C4-2B (cell line): ENCODE data around the gene ETV6.

Source experiments
- H3K27ac ChIP-seq: fragments of 450-650 bp; 2 replicates; pipeline ENCODE4 v1.5.1; 2017
- ZFX ChIP-seq: fragments of 450-650 bp; IDR thresholded peaks from 2 replicates; pipeline ENCODE4 v1.6.1; 2017
- TF ChIP-seq, protein P1 (sequence below): fragments of 450-650 bp; conservative IDR thresholded peaks from 2 replicates; pipeline ENCODE4 v1.5.1; 2017; ENCODE audit warnings: mild to moderate bottlenecking

The ETV6 gene

DNA sequence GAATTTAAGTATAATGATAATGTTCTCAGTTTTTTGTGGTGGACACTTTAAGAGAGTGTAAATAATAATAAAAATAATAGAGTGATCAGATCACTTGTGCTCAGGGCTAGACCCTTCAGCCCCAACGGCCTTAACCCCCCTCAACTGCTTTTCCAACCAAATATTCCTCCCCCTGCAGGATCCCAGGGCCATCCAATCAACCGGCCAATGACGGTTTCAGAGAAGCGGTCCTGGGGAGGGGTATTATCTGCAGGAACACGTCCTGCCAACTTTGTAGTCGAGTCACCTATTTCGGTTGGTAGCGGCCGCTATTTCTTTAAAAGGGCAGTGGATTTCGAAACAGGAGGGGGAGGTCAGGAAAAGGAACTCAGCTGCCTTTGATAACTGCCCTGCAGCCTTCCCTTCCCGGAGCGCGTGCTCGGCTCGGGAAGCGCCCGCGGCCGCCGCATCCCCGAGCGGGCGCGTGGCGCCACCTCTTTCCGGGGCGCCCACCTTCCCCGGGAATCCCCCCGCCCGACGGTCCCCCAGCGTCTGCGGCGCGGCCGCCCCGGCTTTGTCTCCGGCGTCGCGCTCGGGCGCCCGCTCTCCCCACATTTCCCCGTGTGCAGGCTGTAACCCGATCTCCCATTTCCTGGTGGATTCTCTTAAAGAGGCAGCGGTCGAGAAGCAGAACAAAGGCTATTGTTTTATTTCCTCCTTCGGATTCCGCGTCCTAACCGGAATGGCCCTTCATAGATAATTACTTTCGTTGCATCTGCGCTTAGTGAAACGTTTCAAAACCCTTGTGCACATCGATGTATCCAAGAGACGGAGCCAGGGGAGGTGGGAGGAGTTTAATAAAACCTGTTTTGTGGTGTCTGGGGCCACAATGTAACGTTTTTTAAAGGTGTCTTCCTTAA is 711 bp upstream of the ETV6 start:
- TF ChIP-seq ZFX: no peak
- TF ChIP-seq, protein P1, sequence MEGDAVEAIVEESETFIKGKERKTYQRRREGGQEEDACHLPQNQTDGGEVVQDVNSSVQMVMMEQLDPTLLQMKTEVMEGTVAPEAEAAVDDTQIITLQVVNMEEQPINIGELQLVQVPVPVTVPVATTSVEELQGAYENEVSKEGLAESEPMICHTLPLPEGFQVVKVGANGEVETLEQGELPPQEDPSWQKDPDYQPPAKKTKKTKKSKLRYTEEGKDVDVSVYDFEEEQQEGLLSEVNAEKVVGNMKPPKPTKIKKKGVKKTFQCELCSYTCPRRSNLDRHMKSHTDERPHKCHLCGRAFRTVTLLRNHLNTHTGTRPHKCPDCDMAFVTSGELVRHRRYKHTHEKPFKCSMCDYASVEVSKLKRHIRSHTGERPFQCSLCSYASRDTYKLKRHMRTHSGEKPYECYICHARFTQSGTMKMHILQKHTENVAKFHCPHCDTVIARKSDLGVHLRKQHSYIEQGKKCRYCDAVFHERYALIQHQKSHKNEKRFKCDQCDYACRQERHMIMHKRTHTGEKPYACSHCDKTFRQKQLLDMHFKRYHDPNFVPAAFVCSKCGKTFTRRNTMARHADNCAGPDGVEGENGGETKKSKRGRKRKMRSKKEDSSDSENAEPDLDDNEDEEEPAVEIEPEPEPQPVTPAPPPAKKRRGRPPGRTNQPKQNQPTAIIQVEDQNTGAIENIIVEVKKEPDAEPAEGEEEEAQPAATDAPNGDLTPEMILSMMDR: no peak
- peak overlapping the region; percentile 99 for H3K27ac ChIP-seq

DNA sequence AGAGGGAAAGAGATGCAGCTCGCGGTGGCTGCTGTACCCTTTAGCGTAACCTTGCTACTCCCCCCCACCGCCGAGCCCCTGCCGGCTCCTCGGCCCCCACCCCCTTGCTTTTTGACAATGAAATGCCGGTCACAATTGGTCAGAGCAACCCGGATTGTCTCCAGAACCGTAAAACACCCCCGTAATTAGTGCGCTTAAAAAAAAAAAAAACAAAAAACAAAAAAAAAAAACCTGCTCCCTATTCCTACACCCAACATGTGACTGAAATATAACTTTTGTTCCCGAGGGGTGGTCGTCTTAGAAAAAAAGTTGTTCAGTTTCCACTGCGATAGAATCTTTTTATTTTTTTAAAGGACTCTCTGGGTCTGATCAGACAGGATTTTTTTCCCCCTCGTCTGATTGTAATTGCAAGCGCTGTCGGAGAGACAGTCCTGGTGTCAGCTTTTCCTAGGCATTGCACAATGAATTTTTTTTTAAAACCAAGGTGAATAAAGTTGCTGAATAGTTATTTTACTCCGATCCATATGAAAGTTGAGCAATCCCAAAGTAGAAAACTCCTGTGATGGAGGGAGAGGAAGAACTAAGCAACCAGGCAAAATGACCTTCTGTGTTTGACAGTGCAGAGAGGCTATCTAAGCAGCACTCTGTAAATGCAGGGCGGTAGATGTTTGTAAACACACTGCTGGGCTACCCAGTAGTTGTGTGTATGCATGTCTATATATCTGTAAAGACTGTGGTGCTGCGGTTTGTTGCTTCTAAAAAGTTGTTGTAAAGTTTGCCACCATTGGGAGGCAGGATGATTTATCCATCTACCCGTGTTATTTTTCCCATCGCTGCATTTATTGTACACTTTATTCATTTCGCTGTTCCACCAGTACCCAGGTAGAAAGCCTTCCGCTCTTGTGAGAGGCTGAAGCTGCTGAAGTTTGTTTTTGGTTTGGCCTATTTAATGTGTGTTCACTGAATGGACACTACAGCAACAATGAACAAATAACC is 1.1 kb downstream of the ETV6 start:
- TF ChIP-seq, protein P1: peak; percentile 23
- no peak for TF ChIP-seq ZFX
- H3K27ac ChIP-seq: peak overlapping the region; percentile 99

DNA sequence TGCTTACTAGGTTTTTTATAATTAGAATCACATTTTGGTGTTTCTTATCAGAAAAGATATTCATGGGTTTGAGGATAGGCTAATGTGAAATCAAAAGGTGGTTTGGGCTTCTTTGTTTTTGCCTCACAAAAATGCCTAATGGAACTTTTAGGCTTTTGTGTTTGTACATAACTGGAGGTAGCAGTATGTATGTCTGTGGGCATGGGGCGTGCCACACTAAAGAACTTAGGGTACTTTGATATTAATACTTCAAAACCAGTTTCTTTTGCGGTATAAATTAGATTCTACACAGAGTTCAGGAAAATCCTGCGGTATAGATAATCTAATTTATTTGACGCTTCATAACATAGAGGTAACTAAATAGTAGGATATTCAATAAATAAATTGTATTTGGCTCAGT is 1.9 kb downstream of the ETV6 start:
- H3K27ac ChIP-seq: no peak overlapping the region

DNA sequence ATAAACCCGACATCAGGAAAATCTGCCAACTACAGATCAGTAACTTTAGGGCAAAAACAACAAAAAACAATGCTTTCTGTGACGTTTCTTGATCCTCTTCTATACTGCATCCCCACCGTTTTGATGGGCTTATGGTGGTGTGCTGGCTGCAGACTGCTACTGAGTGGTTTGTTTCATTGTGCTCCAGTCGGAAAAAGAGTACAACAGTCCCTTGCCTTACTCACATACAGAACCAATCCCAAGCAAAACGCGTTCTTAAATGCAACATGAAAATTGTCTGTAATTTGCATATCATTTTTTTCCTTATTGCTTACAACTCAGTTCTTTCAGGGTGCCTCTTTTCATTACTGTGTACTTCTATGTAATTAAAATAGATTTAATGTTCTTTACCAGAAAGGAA is 2.3 kb downstream of the ETV6 start:
- H3K27ac ChIP-seq: no peak overlapping the region
- no peak for TF ChIP-seq ZFX
- TF ChIP-seq, protein P1: no peak

More for the DNA sequence above, 1.9 kb downstream of the ETV6 start:
- no peak for TF ChIP-seq ZFX
- TF ChIP-seq, protein P1: no peak

DNA sequence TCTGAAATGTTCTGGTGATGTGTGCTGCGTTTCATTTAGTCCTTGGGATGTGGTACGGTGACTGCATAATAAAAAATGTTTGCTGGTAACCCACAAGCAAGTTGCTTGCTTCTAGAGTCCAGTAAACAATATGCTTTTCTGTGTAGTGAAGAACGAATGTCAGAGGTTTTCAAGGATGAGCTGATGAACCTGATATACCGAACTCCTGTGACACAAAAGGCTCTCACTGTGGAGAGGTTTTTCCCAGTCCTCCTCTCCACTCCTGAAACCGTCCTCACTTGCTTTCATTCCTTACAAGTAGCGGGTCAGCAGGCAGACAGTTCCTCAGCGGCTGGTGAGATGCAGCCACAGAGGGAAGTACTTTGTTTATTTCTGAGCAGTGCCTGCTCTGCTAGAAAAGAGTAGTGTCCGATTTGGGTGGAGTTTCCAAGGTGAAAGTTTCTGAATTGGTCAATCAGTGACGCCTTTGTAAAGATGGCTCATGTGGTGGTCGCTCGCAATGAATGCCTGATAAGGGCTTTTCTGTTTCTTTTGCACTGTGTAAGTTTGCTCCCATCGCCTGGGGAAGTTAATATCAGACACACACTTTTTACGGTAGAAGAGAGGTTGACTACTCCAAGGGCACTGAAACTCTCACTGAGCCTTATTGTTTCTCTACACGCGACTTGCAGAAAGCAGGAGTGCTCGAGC is 3.0 kb downstream of the ETV6 start:
- H3K27ac ChIP-seq: no peak overlapping the region
- no peak for TF ChIP-seq ZFX
- TF ChIP-seq, protein P1: no peak

DNA sequence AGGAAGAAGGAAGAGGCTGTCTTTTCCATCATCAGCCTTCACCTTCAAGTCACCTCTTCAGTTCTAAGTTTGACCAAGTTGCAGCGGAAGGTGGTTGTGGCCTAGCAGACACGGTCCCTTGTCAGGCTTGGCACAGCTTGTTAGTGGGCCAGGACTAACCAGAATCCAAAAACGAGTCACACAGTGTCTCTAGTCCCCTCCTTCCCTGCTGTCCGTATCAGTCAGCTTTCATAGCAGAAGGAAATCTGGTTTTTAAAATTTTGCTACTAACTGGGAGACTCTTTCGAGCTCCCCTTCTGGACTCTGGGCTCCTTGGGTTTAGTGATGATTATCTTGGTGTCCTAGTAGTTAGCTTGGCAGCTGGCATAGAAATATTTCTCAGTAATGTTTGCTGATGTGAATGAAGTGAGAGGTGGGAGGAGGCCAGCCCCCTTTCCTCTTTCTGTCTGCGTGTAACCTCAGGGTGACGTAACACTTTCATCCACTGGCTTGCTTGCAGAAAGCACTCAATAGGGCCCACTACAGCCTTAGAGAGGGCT is 3.8 kb downstream of the ETV6 start:
- TF ChIP-seq, protein P1: no peak
- TF ChIP-seq ZFX: no peak
- H3K27ac ChIP-seq: no peak overlapping the region
